HFFc6 (cell line): ENCODE data around the gene KRTAP12-2. TPM values are rescaled to one million over a fixed set of nuclear protein-coding genes. Genes with fewer than 3 reads are reported as not detected.

Source experiments
- DNase-seq: peaks from one replicate; pipeline ENCODE4 v3.0.0-alpha.2; 2018
- H3K27ac Mint-ChIP-seq: 2 replicates; pipeline ENCODE4 v1.8.0; 2020; ENCODE audit warnings: mild to moderate bottlenecking, mixed read lengths
- H3K27me3 Mint-ChIP-seq: 2 replicates; pipeline ENCODE4 v1.8.0; 2021; ENCODE audit warnings: mild to moderate bottlenecking, moderate library complexity, mixed read lengths; ENCODE audit not compliant: insufficient read depth
- H3K36me3 Mint-ChIP-seq: 2 replicates; pipeline ENCODE4 v1.8.0; 2021; ENCODE audit warnings: low read depth, mixed read lengths
- H3K4me1 Mint-ChIP-seq: 2 replicates; pipeline ENCODE4 v1.8.0; 2020; ENCODE audit warnings: low read depth, mixed read lengths
- H3K4me3 Mint-ChIP-seq: 2 replicates; pipeline ENCODE4 v1.8.0; 2020; ENCODE audit warnings: mild to moderate bottlenecking, moderate library complexity, mixed read lengths
- H3K9me3 Mint-ChIP-seq: 2 replicates; pipeline ENCODE4 v1.8.0; 2020; ENCODE audit warnings: mild to moderate bottlenecking, mixed read lengths
- CTCF ChIP-seq: fragments of 200-600 bp; sonication (generic); IDR thresholded peaks from 2 replicates; pipeline ENCODE4 v1.5.0; 2021; ENCODE audit warnings: antibody characterized with exemption, mild to moderate bottlenecking
- total RNA-seq, 6 experiments: library from RNA; stranded (reverse); fragmentation: NEBNext Ultra II Directional; extraction: Animal tissue kit (Norgen Biotek cat#: 25700); gene quantifications; 2 replicates in 1 of 6; 3 replicates in 5 of 6; pipeline ENCODE4 v1.2.3, GENCODE V29; 2021

KRTAP12-2 gene
- total RNA-seq, 6 experiments from 2014 or later = not detected

DNA sequence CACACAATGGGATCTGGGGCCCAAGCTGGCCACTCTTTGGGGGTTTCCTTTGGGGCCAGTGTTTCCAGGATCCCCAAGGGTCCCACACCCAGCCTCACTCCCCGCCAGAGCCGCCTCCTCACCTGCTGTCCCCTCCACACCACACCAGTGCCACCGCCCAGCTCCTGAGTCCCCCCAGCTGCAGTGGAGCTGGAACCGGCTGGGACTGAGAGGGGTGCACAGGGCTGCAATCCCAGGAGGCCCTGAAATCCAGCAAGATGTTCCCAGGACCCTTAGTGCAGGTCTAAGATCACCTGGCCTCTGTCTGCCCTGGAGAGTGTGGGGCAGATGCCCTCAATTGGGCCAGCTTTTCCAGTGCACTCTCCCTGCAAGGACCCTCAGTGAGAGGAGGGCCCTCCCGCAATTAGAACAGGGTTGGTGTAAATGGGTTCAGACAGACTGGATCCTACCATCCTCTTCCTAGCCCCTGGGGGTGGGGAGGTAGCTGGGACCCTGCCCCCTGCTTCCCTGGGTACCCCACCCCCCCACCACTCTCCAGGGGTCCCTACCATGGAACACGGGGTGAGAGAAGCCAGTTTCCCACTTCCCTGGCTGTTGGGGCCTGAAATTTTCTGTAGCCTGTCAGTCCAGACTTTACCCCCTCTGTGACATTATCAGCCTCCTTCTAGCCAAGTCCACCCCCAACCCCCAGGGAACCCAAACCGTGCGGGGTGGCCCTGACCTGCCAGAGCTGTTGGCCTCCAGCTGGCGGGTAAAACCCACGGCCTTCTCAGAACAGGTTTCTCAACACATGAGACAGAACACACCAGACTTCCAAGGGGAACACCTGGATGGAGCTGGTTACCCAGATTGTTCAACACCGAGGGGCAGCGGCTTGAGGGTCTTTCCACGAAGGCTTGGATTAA is 37.3 kb upstream of the KRTAP12-2 start:
- Mint-ChIP-seq H3K27me3 (peaks cover 65% of the 10 kb centered on the region), H3K9me3 (no peaks in the 10 kb centered on the region)
- DNase-seq = no peak

DNA sequence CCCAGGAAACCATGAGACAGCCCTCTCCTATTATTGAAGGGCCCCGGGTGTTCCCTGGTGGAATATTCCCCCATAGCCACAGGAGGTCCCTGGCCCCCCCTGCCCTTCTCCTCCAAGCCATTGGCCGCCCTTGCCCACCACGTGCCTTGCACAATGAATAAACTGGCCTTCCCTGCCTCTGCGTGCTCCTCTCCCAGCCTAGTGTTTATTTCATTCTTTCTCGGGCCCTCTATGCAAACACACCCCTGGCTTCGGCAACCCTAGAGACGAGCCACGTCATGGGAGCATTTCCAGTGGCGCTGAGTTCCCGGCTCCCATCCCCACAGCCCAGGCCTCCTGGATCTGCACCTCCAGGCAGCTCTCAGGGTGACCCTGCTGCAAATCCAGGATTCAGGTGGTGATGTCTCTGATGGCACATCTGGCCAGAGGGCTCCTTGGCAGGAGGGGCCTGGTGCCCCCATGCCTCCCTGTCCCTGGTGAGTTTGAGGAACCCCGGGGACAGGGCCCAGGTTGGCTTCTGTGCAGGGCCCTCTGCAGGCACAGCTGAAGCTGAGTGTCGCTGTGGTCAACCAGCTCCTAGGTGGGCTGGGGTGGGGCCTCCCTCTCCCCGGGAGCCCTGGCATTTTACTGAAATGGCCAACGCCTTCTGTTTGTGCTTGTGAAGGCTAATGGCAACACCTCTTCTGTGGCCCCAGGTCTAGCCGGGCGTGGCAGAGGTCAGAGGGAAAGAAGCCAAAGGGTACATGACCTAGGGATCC is 36.4 kb upstream of the KRTAP12-2 start:
- no peaks in the 10 kb centered on the region for H3K9me3 Mint-ChIP-seq

More for the DNA sequence above, 37.3 kb upstream of the KRTAP12-2 start:
- H3K4me1 Mint-ChIP-seq = peaks cover under 1% of the 10 kb centered on the region; the same call in 1 of the 2 replicates
- H3K27ac Mint-ChIP-seq = no peak overlapping the region
- no peak for TF ChIP-seq CTCF
- no peaks in the 10 kb centered on the region for H3K36me3 Mint-ChIP-seq
- no peak overlapping the region for H3K4me3 Mint-ChIP-seq

DNA sequence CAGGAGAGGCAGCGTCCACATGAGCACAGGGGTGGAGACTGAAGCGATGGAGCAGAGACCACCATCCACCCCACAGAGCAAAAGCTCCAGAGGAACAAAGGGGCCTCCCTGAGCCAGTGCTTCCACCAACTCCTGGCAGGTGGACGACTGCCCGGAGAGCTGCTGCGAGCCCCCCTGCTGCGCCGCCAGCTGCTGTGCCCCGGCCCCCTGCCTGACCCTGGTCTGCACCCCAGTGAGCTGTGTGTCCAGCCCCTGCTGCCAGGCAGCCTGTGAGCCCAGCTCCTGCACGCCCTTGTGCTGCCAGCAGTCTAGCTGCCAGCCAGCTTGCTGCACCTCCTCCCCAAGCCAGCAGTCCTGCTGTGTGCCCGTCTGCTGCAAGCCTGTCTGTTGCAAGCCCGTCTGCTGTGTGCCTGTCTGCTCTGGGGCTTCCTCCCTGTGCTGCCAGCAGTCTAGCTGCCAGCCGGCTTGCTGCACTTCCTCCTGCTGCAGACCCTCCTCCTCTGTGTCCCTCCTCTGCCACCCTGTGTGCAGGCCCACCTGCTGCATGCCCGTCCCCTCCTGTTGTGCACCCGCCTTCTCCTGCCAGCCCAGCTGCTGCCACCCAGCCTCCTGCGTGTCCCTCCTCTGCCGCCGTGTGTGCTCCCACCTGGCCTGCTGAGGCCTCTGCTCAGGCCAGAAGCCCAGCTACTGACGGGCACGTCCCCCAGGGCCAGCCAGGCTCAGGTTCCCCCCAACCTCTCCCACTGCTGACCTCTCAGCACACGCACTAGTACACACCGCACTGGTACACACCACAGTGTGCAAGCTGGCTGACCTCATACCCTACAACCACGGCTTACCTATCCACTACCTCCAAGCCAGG is 35.6 kb upstream of the KRTAP12-2 start:
- H3K27me3 Mint-ChIP-seq = peaks cover 61% of the 10 kb centered on the region

More for the DNA sequence above, 36.4 kb upstream of the KRTAP12-2 start:
- no peak for TF ChIP-seq CTCF
- H3K27ac Mint-ChIP-seq = no peak overlapping the region
- no peaks in the 10 kb centered on the region for H3K36me3 Mint-ChIP-seq
- no peak overlapping the region for H3K4me3 Mint-ChIP-seq
- peaks cover 61% of the 10 kb centered on the region for H3K27me3 Mint-ChIP-seq
- no peak for DNase-seq
- H3K4me1 Mint-ChIP-seq = no peaks in the 10 kb centered on the region

DNA sequence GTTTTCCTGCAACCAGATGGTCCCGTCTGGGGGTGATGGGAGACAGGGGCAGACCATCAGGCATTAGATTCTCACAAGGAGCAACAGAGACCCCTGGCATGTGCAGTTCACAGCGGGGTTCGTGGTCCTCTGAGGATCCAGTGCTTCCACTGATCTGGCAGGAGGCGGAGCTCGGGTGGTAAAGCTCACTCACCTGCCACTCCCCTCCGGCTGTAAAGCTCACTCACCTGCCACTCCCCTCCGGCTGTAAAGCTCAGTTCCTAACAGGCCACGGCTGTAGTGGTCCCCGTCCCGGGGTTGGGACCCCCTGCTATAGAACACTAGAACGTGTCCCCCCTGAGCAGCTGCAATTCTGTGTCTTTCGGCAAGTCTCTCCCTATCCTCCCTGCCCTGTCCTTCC is 34.8 kb upstream of the KRTAP12-2 start:
- no peak overlapping the region for H3K27ac Mint-ChIP-seq
- no peaks in the 10 kb centered on the region for H3K36me3 Mint-ChIP-seq
- H3K9me3 Mint-ChIP-seq = no peaks in the 10 kb centered on the region
- H3K4me3 Mint-ChIP-seq = no peak overlapping the region
- H3K4me1 Mint-ChIP-seq = no peaks in the 10 kb centered on the region
- no peak for DNase-seq
- peaks cover 66% of the 10 kb centered on the region for H3K27me3 Mint-ChIP-seq
- TF ChIP-seq CTCF = no peak

More for the DNA sequence above, 35.6 kb upstream of the KRTAP12-2 start:
- Mint-ChIP-seq H3K9me3 (no peaks in the 10 kb centered on the region), H3K36me3 (no peaks in the 10 kb centered on the region), H3K27ac (no peak overlapping the region), H3K4me1 (no peaks in the 10 kb centered on the region), H3K4me3 (no peak overlapping the region)
- no peak for DNase-seq
- no peak for TF ChIP-seq CTCF

GRCh38 chr21:44701023-44701400 is 34.3 kb upstream of the KRTAP12-2 start:
- no peak for DNase-seq
- no peak overlapping the region for H3K4me3 Mint-ChIP-seq
- no peaks in the 10 kb centered on the region for H3K9me3 Mint-ChIP-seq
- H3K36me3 Mint-ChIP-seq = no peaks in the 10 kb centered on the region
- no peak overlapping the region for H3K27ac Mint-ChIP-seq
- no peaks in the 10 kb centered on the region for H3K4me1 Mint-ChIP-seq
- peaks cover 67% of the 10 kb centered on the region for H3K27me3 Mint-ChIP-seq
- TF ChIP-seq CTCF = no peak
